ENCODE measurements around the gene CBFA2T2.

GRCh38 chr20:33488201-33488600 is 1.7 kb upstream of the CBFA2T2 start:
- TF ChIP-seq CTCF (conservative IDR thresholded peaks at IDR 0.05; ENCODE audit: low read depth, low read length) (no peak), EZH2 (IDR thresholded peaks at IDR 0.05; ENCODE audit: borderline replicate concordance, low read depth, low read length, poor library complexity, severe bottlenecking) (no peak)

Data from A673 (cell line).